Upper lobe of left lung (tissue), 4 donors: ENCODE data around the gene UGCG.

Experiments used
- POLR2A ChIP-seq, 4 donors: fragments of 450-650 bp; IDR thresholded peaks; one replicate each; pipeline ENCODE4 v1.5.1; 2016 to 2017; ENCODE audit warnings: antibody characterized with exemption in 4 of 4, mild to moderate bottlenecking in 2 of 4
- POLR2AphosphoS5 ChIP-seq, 2 donors: sonication (generic); formaldehyde crosslinking; IDR thresholded peaks; one replicate each; pipeline ENCODE4 v1.5.1; 2017; ENCODE audit warnings: antibody characterized with exemption in 2 of 2
- TF ChIP-seq, protein P1 (sequence below), 6 experiments: fragments of 450-650 bp in 4 of 6; fragments of 200-600 bp in 2 of 6; sonication (generic) in 2 of 6; IDR thresholded peaks; one replicate each; pipeline ENCODE4 v1.5.1; 2016 to 2019; ENCODE audit warnings: antibody characterized with exemption in 6 of 6

GRCh38 chr9:111955048-111955447, 58.4 kb downstream of the UGCG start:
- TF ChIP-seq, protein P1, sequence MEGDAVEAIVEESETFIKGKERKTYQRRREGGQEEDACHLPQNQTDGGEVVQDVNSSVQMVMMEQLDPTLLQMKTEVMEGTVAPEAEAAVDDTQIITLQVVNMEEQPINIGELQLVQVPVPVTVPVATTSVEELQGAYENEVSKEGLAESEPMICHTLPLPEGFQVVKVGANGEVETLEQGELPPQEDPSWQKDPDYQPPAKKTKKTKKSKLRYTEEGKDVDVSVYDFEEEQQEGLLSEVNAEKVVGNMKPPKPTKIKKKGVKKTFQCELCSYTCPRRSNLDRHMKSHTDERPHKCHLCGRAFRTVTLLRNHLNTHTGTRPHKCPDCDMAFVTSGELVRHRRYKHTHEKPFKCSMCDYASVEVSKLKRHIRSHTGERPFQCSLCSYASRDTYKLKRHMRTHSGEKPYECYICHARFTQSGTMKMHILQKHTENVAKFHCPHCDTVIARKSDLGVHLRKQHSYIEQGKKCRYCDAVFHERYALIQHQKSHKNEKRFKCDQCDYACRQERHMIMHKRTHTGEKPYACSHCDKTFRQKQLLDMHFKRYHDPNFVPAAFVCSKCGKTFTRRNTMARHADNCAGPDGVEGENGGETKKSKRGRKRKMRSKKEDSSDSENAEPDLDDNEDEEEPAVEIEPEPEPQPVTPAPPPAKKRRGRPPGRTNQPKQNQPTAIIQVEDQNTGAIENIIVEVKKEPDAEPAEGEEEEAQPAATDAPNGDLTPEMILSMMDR (IDR thresholded peaks at IDR 0.05) = no peak
- TF ChIP-seq POLR2A (IDR thresholded peaks at IDR 0.05) (no peak), POLR2AphosphoS5 (IDR thresholded peaks at IDR 0.05) (no peak)
